Measurements from ENCODE around the gene RBM20. TPM values are rescaled to one million over a fixed set of nuclear protein-coding genes. Genes with fewer than 3 reads are reported as not detected.

The RBM20 gene
- total and polyA plus RNA-seq, 4 donors = 1.1 to 2.2 (median 1.6) TPM

- Histone ChIP-seq H3K4me3 (ENCODE audit: low read depth, low read length) (no peak overlapping the region), H3K27me3 (ENCODE audit: control insufficient read depth, insufficient read depth, low read length) (no peaks in the 10 kb centered on the region)
- 97% methylated on average over 3 of the region's 6 CpGs for WGBS (ENCODE audit: insufficient coverage)
These were observed 41.9 kb downstream of the RBM20 start for GRCh38 chr10:110686047-110686446.

GRCh38 chr10:110686949-110687348 is 42.8 kb downstream of the RBM20 start:
- Histone ChIP-seq H3K27ac (ENCODE audit: low read depth, low read length) (no peak overlapping the region), H3K9me3 (ENCODE audit: control insufficient read depth, insufficient read depth, low read length) (no peaks in the 10 kb centered on the region), H3K36me3 (ENCODE audit: control insufficient read depth, insufficient read depth, low read length) (no peaks in the 10 kb centered on the region), H3K4me3 (ENCODE audit: low read depth, low read length) (no peak overlapping the region), H3K4me1 (ENCODE audit: control insufficient read depth, insufficient read depth, low read length) (no peaks in the 10 kb centered on the region), H3K27me3 (ENCODE audit: control insufficient read depth, insufficient read depth, low read length) (no peaks in the 10 kb centered on the region)
- 86% methylated on average over 1 of the region's 2 CpGs for WGBS (ENCODE audit: insufficient coverage)
- no peak for DNase-seq (ENCODE audit: low read depth in 4 of 6, low spot score in 6 of 6)

More at GRCh38 chr10:110686047-110686446, 41.9 kb downstream of the RBM20 start:
- Histone ChIP-seq H3K36me3 (ENCODE audit: control insufficient read depth, insufficient read depth, low read length) (no peaks in the 10 kb centered on the region), H3K9me3 (ENCODE audit: control insufficient read depth, insufficient read depth, low read length) (no peaks in the 10 kb centered on the region), H3K4me1 (ENCODE audit: control insufficient read depth, insufficient read depth, low read length) (no peaks in the 10 kb centered on the region), H3K27ac (ENCODE audit: low read depth, low read length) (no peak overlapping the region)
- no peak for DNase-seq (ENCODE audit: low read depth in 4 of 6, low spot score in 6 of 6)

- Histone ChIP-seq H3K36me3 (ENCODE audit: control insufficient read depth, insufficient read depth, low read length) (no peaks in the 10 kb centered on the region), H3K9me3 (ENCODE audit: control insufficient read depth, insufficient read depth, low read length) (no peaks in the 10 kb centered on the region), H3K27ac (ENCODE audit: low read depth, low read length) (no peak overlapping the region), H3K27me3 (ENCODE audit: control insufficient read depth, insufficient read depth, low read length) (no peaks in the 10 kb centered on the region), H3K4me3 (ENCODE audit: low read depth, low read length) (no peak overlapping the region), H3K4me1 (ENCODE audit: control insufficient read depth, insufficient read depth, low read length) (no peaks in the 10 kb centered on the region)
- WGBS (ENCODE audit: insufficient coverage) = 100% methylated on average over 3 of the region's 6 CpGs
- no peak for DNase-seq (ENCODE audit: low read depth in 4 of 6, low spot score in 6 of 6)
These were observed 43.3 kb downstream of the RBM20 start for GRCh38 chr10:110687400-110687799.

DNA sequence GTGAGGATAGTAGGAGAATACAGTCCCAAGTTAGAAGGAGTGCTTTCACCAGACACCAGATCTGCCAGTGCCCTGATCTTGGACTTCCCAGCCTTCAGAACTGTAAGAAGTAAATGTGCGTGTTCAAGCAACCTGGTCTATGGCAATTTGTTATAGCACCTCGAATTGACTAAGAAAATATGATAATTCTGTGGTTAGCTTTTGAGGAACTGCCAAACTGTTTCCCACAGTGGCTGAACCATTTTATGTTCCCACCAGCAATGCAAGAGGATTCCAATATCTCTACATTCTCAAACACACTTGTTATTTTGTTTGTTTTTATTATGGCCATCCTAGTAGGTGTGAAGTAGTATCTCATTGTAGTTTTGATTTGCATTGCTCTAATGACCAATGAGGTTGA is 47.0 kb downstream of the RBM20 start:
- Histone ChIP-seq H3K36me3 (ENCODE audit: control insufficient read depth, insufficient read depth, low read length) (no peaks in the 10 kb centered on the region), H3K4me3 (ENCODE audit: low read depth, low read length) (no peak overlapping the region), H3K4me1 (ENCODE audit: control insufficient read depth, insufficient read depth, low read length) (no peaks in the 10 kb centered on the region), H3K27me3 (ENCODE audit: control insufficient read depth, insufficient read depth, low read length) (no peaks in the 10 kb centered on the region), H3K27ac (ENCODE audit: low read depth, low read length) (no peak overlapping the region), H3K9me3 (ENCODE audit: control insufficient read depth, insufficient read depth, low read length) (no peaks in the 10 kb centered on the region)
- 83% methylated on average over 1 of the region's 2 CpGs for WGBS (ENCODE audit: insufficient coverage)
- DNase-seq (ENCODE audit: low read depth in 4 of 6, low spot score in 6 of 6) = no peak

- no CpG with 5 or more reads among the region's 1 CpG for WGBS (ENCODE audit: insufficient coverage)
- Histone ChIP-seq H3K36me3 (ENCODE audit: control insufficient read depth, insufficient read depth, low read length) (no peaks in the 10 kb centered on the region), H3K27me3 (ENCODE audit: control insufficient read depth, insufficient read depth, low read length) (no peaks in the 10 kb centered on the region), H3K4me1 (ENCODE audit: control insufficient read depth, insufficient read depth, low read length) (no peaks in the 10 kb centered on the region), H3K4me3 (ENCODE audit: low read depth, low read length) (no peak overlapping the region), H3K9me3 (ENCODE audit: control insufficient read depth, insufficient read depth, low read length) (no peaks in the 10 kb centered on the region), H3K27ac (ENCODE audit: low read depth, low read length) (no peak overlapping the region)
- no peak for DNase-seq (ENCODE audit: low read depth in 4 of 6, low spot score in 6 of 6)
These were observed 50.1 kb downstream of the RBM20 start for GRCh38 chr10:110694263-110694662.

DNA sequence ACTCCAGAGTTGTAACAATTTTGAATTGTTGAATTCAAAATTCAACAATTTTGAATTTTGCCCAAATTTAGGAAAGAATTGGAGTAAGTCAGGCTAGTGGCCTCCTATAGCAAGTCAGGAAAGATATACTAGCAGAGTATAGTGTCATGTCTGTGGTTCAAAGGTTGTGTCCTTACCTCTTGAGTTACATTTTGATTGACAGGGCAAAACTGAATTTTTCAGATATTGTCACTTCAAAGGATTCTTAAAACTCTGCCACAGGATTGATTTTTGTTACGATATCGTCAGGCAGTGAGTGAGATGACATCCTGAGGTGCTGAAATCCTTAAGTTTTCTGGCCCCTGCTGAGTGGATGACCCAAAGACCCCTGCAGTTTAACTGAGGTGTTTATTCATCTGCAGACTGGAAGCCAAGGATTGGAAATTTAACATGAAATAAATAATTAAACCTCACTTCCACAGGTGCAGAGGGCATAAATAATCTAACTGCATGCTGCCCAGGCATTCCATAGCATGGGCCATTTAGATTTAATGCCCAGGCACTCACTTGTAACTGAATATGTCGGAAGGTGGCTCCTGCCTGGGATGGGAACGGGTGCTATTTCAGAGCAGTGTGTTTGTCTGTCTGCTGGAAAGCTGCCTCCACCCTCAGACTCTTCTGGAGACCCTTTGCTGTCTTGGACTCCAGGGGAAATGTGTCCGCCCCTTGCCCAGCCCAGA is 50.8 kb downstream of the RBM20 start:
- no peak for DNase-seq (ENCODE audit: low read depth in 4 of 6, low spot score in 6 of 6)
- no peaks in the 10 kb centered on the region for H3K36me3 ChIP-seq (ENCODE audit: control insufficient read depth, insufficient read depth, low read length)
- H3K4me3 ChIP-seq (ENCODE audit: low read depth, low read length) = no peak overlapping the region
- no peak overlapping the region for H3K27ac ChIP-seq (ENCODE audit: low read depth, low read length)
- no peaks in the 10 kb centered on the region for H3K9me3 ChIP-seq (ENCODE audit: control insufficient read depth, insufficient read depth, low read length)
- H3K27me3 ChIP-seq (ENCODE audit: control insufficient read depth, insufficient read depth, low read length) = no peaks in the 10 kb centered on the region
- WGBS (ENCODE audit: insufficient coverage) = 100% methylated on average over 2 of the region's 5 CpGs
- no peaks in the 10 kb centered on the region for H3K4me1 ChIP-seq (ENCODE audit: control insufficient read depth, insufficient read depth, low read length)

DNA sequence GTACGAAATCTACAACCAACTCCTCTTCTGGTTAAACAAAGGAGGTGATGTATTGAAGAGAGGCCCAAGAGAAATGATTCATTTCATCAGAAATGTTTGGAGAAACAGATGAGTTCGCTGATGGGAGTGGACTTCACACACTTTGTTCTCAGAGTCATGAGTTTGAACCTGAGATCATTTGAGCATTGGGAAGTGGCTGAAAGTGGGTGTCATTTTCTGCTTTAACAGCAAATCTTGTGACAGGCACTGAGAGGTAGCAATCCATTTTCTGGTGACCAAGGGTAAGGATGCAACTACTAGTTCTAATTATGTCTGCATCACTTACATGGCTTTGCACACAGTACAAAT is 51.4 kb downstream of the RBM20 start:
- DNase-seq (ENCODE audit: low read depth in 4 of 6, low spot score in 6 of 6) = no peak
- Histone ChIP-seq H3K4me1 (ENCODE audit: control insufficient read depth, insufficient read depth, low read length) (no peaks in the 10 kb centered on the region), H3K27me3 (ENCODE audit: control insufficient read depth, insufficient read depth, low read length) (no peaks in the 10 kb centered on the region), H3K4me3 (ENCODE audit: low read depth, low read length) (no peak overlapping the region), H3K27ac (ENCODE audit: low read depth, low read length) (no peak overlapping the region), H3K9me3 (ENCODE audit: control insufficient read depth, insufficient read depth, low read length) (no peaks in the 10 kb centered on the region), H3K36me3 (ENCODE audit: control insufficient read depth, insufficient read depth, low read length) (no peaks in the 10 kb centered on the region)
- 75% methylated on average over 1 of the region's 2 CpGs for WGBS (ENCODE audit: insufficient coverage)

DNA sequence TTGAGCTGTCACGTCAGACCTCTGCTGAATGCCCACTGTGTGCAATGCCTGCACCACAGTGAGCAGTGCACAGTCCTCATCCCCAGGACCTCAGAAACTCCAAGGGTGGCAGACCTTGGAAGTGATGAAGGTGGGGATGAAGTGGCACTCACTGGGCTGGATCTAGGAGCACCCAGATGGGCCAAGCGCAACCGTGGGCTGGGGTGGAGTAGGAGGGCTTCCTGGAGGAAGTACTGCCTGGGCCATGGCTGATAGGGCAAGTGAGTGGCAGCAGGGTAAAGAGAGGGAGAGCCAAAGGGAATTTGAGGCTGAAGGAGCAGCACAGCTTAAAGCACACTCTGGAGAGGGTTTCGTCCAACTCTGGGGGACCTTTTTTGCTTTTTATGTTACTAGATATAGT is 52.3 kb downstream of the RBM20 start:
- H3K27me3 ChIP-seq (ENCODE audit: control insufficient read depth, insufficient read depth, low read length) = no peaks in the 10 kb centered on the region
- H3K27ac ChIP-seq (ENCODE audit: low read depth, low read length) = no peak overlapping the region
- WGBS (ENCODE audit: insufficient coverage) = 70% methylated on average over 3 of the region's 4 CpGs
- H3K4me3 ChIP-seq (ENCODE audit: low read depth, low read length) = no peak overlapping the region
- H3K9me3 ChIP-seq (ENCODE audit: control insufficient read depth, insufficient read depth, low read length) = no peaks in the 10 kb centered on the region
- H3K36me3 ChIP-seq (ENCODE audit: control insufficient read depth, insufficient read depth, low read length) = no peaks in the 10 kb centered on the region
- no peaks in the 10 kb centered on the region for H3K4me1 ChIP-seq (ENCODE audit: control insufficient read depth, insufficient read depth, low read length)
- no peak for DNase-seq (ENCODE audit: low read depth in 4 of 6, low spot score in 6 of 6)

- WGBS (ENCODE audit: insufficient coverage) = 80% methylated on average over 5 of the region's 5 CpGs
- no peaks in the 10 kb centered on the region for H3K27me3 ChIP-seq (ENCODE audit: control insufficient read depth, insufficient read depth, low read length)
- H3K4me3 ChIP-seq (ENCODE audit: low read depth, low read length) = no peak overlapping the region
- no peak for DNase-seq (ENCODE audit: low read depth in 4 of 6, low spot score in 6 of 6)
- no peak overlapping the region for H3K27ac ChIP-seq (ENCODE audit: low read depth, low read length)
- H3K4me1 ChIP-seq (ENCODE audit: control insufficient read depth, insufficient read depth, low read length) = no peaks in the 10 kb centered on the region
- no peaks in the 10 kb centered on the region for H3K36me3 ChIP-seq (ENCODE audit: control insufficient read depth, insufficient read depth, low read length)
- no peaks in the 10 kb centered on the region for H3K9me3 ChIP-seq (ENCODE audit: control insufficient read depth, insufficient read depth, low read length)
These were observed 54.2 kb downstream of the RBM20 start for GRCh38 chr10:110698340-110698739.

DNA sequence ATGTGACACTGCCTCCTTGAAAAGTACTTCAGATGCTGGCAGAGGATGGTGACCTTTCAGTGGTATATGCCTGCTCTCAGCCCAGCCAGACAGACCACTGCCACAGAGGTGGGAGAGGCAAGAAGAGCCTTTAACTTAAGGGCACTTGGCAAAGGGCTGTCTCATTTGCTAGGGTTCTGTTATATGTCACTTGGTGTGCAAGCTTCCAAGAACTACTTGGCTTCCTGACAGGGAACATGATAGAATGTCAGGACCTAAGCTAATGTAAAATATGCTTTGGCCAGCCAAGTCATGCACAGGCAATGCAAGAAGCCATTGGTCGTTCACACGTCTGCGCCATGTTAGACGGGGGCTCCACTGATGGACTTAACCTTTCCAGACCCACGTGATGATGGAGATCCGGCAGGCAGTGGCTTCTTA is 54.7 kb downstream of the RBM20 start:
- WGBS (ENCODE audit: insufficient coverage) = 95% methylated on average over 5 of the region's 6 CpGs
- Histone ChIP-seq H3K36me3 (ENCODE audit: control insufficient read depth, insufficient read depth, low read length) (no peaks in the 10 kb centered on the region), H3K4me3 (ENCODE audit: low read depth, low read length) (no peak overlapping the region), H3K27ac (ENCODE audit: low read depth, low read length) (no peak overlapping the region), H3K27me3 (ENCODE audit: control insufficient read depth, insufficient read depth, low read length) (no peaks in the 10 kb centered on the region), H3K4me1 (ENCODE audit: control insufficient read depth, insufficient read depth, low read length) (no peaks in the 10 kb centered on the region), H3K9me3 (ENCODE audit: control insufficient read depth, insufficient read depth, low read length) (no peaks in the 10 kb centered on the region)
- DNase-seq (ENCODE audit: low read depth in 4 of 6, low spot score in 6 of 6) = peak in 1 of 6 donors; percentile 3
